Adrenal gland (tissue), 5 donors: ENCODE measurements around the gene GPATCH8.

ENCODE experiments used
- CTCF ChIP-seq, 6 experiments: fragments of 450-650 bp in 4 of 6; fragments of 200-600 bp in 2 of 6; sonication (generic) in 1 of 6; IDR thresholded peaks; 1 replicate in 5 of 6; 2 replicates in 1 of 6; pipeline versions ENCODE4 v1.5.1 to v1.8.0; 2016 to 2021; ENCODE audit warnings: antibody characterized with exemption in 6 of 6, mild to moderate bottlenecking in 2 of 6, moderate library complexity in 1 of 6
- POLR2A ChIP-seq, 2 donors: fragments of 450-650 bp; IDR thresholded peaks; one replicate each; pipeline ENCODE4 v1.6.1; 2017; ENCODE audit warnings: antibody characterized with exemption in 2 of 2, mild to moderate bottlenecking in 2 of 2, moderate library complexity in 1 of 2
- donor health status: DM: no; HTN: no; CAD: no.

- TF ChIP-seq CTCF (IDR thresholded peaks at IDR 0.05) = no peak
- TF ChIP-seq POLR2A (IDR thresholded peaks at IDR 0.05) = no peak
Observed at GRCh38 chr17:44397479-44398440, 105.4 kb downstream of the GPATCH8 start.
